Right kidney (tissue), 9 donors: ENCODE results near the gene OR14C36.
"Not testable (repeated sequence)": the region's sequence is repeated elsewhere in the genome, so short reads cannot be mapped to it uniquely, and the experiment has no call there.

Source experiments
- DNase-seq: peaks from one replicate; pipeline ENCODE4 v3.0.0-alpha.2; 2016
- long read RNA-seq, 8 donors: transcript quantifications; one replicate each; lab custom pipeline, GENCODE V29; 2026

Gene OR14C36, protein sequence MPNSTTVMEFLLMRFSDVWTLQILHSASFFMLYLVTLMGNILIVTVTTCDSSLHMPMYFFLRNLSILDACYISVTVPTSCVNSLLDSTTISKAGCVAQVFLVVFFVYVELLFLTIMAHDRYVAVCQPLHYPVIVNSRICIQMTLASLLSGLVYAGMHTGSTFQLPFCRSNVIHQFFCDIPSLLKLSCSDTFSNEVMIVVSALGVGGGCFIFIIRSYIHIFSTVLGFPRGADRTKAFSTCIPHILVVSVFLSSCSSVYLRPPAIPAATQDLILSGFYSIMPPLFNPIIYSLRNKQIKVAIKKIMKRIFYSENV
- long read RNA-seq, donor 1, result 0 reads
- long read RNA-seq, donor 2, result 0 reads
- long read RNA-seq, donor 3, result 0 reads
- long read RNA-seq, donor 4, result 0 reads
- long read RNA-seq, donor 5, result 0 reads
- long read RNA-seq, donor 6, result 0 reads
- long read RNA-seq, donor 7, result 0 reads
- long read RNA-seq, donor 8, result 0 reads

DNA sequence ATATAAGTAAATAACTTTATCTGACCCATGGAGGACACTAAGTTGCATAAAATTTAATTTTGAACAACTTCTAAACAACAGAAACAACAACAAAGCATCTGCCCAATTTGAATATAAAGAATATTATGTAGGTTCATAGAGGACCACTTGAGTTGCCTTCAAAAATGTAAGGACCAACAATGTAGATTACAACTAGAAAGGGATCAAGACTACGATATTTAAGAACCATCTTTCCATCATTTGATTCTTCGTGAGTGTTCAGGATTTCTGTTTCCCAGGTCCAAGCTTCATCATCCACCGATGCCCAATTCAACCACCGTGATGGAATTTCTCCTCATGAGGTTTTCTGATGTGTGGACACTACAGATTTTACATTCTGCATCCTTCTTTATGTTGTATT is at the start of gene OR14C36:
Gene OR14C36, plus strand, starts transcription at position 301 of the 400 bp plus-strand sequence. Its CDS starts 0 bp downstream, at position 301.
- no peak for DNase-seq

DNA sequence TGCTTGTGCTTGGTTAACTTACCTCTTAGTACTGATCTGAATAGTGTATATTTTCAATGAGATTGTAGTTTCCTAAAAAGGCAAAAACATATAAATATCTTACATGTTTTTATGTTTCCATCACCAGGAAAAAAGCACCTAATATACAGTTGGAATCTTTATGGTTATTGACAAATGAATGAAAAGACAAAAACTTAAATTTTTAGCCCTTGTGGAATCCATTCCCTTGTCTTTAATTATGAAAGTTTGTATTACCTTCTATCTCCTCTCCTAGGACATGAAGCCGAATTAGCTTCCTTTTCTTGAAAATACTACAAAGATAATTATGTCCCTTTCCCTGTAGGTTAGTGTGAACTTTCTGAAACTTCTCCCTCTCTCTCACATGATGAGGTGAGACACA is 45.3 kb upstream of the OR14C36 start, which contains the start of gene OR2T12:
Gene OR2T12, minus strand, starts transcription at position 101 of the 400 bp plus-strand sequence. CDS start 7,846 bp downstream, outside the sequence.
- DNase-seq, result no peak

DNA sequence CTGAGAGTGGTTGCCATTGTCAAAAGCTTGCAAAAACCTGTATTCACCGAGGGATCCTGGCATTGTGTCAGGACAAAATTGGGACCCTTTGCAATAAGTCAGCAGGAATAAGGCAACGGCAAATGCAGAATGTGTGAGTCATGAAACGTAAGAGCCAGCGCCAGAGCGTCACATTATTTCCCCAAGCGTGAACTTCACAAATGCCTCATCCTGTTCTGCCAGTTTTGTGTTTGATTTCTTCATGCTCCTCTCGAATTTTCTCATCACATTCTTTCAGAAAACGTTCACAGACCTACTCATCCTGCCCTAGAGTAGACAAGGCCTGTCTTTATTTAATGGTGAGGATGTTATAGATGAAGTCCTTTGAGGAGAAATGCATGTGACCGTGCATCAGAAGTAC is 42.9 kb upstream of the OR14C36 start:
- not testable (repeated sequence) for DNase-seq

DNA sequence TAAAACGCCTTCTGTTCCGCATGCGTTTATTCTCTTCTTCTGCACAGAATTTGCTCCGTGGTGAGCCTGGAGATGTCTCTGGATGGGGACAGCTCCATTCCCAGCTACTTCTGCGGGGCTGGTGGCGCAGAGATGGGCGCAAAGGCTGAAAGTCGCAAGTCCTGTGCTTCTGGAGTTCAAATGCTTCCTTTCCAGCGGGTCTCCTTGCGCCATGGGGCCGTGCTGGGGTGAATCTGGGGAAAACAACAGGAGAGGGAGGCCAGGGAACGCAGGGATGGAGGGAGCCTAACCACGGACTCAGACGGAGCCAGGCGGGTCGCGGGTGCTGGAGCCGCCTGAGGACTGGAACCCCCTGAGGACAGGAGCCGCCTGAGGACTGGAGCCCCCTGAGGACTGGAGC is 42.5 kb upstream of the OR14C36 start:
- no peak for DNase-seq

DNA sequence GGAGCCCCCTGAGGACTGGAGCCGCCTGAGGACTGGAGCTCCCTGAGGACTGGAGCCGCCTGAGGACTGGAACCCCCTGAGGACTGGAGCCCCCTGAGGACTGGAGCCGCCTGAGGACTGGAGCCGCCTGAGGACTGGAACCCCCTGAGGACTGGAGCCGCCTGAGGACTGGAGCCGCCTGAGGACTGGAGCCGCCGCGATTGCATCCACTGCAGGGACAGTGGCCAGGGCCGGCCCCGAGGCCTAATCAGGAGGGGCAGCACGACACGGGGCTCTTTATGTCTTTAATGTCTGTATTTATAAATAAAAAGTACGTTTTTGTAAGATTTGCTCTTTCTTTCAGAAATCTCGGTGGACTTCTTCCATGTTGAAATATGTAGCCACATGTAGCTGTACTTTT is 41.8 kb upstream of the OR14C36 start:
- DNase-seq, result not testable (repeated sequence)

DNA sequence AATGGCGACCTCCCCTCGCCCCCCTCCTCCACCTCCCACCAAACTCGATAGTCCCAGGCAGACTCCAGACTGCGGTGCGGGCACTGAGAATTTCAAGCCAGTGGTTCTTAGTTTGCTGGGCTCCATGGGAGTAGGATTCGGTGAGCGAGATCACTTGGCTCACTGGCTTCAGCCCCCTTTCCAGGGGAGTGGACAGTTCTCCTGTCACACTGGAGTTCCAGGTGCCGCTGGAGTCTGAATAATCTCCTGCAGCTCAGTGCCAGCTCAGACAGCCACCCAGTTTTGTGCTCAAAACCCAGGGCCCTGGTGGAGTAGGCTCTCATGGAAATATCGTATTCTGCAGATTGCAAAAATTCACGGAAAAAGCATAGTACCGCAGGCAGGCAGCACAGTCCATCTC is 31.8 kb upstream of the OR14C36 start:
- DNase-seq, result no peak

DNA sequence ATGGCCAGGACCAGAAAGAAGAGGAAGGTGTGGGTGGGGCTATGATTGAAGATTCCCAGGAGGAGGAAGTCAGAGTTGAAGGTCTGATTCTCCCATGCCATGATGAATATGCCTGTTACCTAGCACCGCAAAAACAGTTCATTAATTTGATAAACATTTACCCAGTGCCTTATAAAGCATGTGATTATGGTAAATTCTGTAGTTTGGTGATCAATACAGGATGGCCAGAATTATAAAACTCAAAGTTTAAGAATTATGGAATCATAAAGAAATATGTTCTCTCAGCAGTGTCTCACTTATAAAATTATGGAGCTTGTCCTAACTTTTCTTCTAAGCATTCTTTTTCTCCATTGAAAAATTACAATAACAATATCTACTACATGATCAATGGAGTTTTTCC is 24.1 kb upstream of the OR14C36 start, which contains the start of gene OR2M7:
Gene OR2M7, minus strand, starts transcription at position 101 of the 400 bp plus-strand sequence. Its CDS starts 0 bp downstream, at position 101.
- DNase-seq, result no peak

DNA sequence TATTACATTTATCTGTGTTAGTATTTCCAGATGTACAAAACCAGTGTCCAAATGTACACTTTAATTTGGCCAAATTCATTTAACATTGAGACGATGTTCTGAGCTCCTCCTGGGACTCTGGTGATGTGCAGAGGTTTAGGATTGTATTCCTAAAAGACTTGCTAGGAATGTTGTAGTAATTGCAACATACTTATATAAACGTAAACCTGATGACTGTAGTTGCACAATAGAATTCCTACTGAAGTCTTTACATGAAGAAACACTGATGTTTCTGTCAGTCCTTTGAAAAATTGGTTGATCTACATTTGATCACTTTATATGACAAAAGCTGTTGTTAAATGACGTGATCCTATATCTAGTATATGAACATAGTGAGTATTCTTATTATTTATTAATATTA is 5.1 kb upstream of the OR14C36 start:
- DNase-seq, result no peak

DNA sequence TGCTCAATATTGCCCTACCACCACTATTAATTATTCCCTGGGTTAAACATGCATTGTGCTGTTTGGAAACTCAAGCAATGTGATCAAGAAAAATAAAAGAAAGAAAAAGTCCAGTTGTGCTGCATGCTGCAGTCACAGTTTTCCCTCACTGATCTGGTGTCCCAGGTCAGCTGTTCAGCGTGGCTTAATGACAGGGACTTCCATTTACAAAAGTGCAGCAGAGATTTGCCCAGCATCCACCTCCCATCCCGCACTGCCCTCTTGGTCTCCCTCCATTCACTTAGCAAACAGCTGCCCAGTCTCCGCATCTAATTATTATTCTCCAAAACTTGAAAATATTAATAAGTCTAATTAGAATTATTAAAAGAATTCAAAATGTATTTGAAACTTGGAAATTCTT is 10.8 kb downstream of the OR14C36 start:
- no peak for DNase-seq

DNA sequence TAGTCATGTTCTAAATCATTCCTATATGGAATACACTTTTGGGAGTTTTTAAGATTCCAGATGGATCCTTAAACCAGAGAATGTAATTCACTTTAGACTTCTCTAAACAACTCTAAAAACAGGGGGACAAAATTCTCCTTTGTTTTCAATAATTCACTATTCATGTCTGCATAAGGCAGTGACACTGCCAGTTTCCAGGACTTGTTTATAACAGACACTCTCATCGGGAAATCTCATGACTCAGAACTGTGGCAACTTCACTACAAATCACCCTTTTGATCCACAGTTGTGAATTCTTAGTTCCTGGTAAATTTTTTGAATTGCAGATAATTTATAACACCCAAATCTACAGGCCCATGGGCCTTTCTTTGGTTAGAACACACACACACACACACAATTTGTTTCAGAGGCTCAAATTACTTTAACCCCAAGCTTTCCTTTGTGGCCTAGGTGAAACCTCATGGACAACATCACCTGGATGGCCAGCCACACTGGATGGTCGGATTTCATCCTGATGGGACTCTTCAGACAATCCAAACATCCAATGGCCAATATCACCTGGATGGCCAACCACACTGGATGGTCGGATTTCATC is 12.6 kb downstream of the OR14C36 start, which contains the start of gene OR2T4:
Gene OR2T4, plus strand, starts transcription at position 545 of the 595 bp plus-strand sequence. Its CDS starts 0 bp downstream, at position 545.
- DNase-seq, result no peak

DNA sequence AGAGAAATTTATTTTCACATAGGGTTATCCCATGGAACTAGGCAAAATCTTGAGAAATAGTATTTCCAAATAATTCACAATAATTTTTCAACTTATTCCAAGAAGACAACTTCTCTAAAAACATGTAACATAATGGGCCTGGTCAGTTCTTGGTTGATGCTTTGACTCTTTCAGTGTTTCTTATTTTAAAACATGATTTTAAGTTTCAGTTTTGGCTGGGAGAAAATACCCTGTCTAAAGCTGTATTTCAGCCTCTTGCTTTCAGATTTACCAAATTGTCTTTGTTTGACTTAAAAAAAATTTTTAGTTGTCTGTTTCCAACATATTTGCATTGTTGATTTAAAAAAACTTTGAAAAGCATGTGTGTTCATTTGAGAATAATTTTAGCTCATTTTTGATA is 18.0 kb downstream of the OR14C36 start:
- DNase-seq, result no peak

DNA sequence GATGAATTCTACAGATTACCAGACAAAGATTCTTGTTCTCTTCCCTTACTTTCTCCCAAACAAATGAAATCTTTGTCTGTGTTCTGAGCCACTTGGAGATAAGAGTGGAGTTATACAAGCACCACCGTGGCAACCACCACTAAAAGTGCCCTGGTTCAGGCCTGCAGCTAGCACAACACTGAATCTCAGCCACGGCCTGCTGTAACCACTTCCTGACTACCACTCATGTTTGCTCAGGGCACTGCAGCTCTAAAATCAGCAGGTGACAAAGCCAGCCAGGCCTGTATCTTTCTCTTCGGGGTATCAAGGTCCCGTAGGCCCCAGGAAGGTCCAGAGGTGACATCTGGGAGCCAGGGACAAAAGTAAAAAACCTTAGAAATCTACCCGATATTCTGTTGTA is 23.8 kb downstream of the OR14C36 start:
- no peak for DNase-seq

DNA sequence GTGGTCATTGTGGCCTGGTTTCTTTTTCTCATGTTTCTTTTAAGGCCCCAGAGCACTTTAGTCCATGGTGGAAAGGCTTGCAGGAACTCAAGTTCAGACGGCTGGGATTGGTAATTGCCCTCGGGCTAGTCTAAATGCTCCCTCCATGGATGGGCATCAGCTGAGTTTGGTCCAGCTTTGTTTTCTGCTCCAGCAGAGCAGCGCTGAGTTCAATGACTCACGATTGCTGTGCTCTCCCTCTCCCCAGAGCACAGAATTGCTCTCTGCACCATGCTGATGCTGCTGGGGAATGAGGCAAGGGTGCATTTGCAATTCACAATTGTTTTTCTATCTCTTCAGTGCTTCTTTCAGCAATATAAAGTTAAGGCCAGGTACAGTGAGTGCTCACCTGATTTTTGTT is 25.2 kb downstream of the OR14C36 start:
- no peak for DNase-seq

DNA sequence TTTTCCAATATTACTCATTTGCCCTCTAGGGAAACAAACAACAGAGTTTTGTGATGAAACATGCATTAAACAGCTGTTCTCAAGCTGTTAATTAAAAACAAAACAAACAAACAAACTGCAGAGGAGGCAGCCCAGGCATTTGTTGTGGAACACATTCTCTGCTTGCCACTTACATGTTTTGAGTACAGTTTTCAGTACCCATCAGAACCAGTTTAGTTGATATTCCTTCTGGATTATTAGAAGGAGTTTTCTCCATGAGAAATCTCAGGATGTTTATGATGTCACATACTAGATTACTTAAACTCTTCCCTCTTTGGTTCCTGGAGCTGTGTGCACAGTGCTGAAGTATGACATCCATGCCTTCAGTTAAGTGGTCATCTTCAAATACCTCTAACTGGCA is 26.9 kb downstream of the OR14C36 start, which contains the start of gene OR2T6:
Gene OR2T6, plus strand, starts transcription at position 301 of the 400 bp plus-strand sequence. CDS start 11,863 bp downstream, outside the sequence.
- DNase-seq, result no peak

DNA sequence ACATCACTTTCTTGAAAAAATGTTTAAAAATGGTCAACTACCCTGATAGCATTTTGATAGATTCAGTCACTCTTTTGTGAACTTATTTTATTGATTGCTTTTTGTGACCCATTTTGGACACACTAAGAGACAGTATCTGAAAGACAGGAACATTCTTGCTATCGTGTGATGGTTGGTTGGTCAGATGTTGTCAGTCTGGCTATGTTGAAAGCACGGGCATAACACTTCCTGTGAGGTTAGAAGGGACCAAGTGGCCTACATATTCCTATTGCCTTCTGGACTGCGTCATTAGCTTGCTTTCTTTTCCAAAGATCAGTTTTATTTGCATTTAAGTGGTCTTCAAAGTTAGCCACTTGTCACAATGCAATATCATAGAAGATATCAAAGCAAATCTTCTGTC is 28.3 kb downstream of the OR14C36 start:
- DNase-seq, result no peak

DNA sequence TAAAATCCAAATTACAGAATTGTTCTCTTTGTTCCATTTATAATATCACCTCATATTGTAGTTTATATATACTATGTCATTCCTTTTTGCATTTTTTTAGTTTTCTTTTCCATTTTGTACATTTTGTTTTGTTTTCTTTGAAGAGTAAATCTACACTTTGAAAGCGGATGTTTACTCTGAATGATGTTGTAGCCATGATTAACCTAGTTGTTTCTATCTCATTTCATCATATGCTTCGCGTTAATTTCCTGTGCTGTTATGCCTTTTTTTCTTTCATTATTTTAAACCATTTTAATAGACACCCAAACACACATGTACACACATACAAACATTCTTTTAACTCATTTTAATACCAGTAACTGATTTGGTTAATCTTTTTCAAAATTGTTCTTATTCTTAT is 32.3 kb downstream of the OR14C36 start:
- no peak for DNase-seq

DNA sequence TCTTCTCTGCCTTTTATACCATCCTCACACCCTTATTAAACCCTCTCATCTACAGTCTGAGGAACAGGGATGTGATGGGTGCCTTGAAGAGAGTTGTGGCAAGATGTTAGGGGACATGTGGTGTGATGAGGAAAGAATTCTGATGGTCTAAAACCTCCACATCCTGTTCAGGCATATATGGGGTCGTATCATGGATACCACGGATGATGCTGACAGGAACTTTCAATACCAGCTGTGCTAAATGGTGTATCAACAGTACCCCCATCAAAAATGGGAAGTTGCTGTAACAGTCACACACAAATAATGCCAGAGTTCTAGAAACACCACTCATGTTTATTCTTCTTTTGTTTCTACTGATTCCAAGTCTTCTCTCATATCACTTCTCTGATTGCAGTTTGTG is 39.9 kb downstream of the OR14C36 start:
- DNase-seq, result no peak

DNA sequence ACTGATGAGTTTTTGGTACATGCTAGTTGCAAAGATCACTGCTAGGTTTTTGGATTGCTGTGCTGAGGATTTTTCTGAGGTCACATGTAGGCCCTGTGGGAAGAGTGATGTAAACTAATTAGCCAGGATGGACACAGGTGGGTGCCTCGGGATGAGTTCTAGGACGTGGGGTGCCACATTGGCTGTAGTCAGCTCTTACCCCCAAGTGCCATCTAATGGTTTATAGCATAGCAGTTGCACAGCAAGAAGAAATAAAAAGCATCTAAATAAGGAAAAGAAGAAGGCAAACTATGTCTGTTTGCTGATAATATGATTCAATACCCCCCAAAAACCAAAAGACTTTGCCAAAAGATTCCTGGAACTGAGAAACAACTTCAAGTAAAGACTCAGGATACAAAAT is 44.5 kb downstream of the OR14C36 start:
- DNase-seq, result no peak
